Peyer's patch (tissue), 4 donors: ENCODE data around the gene PIP5K1C.

ENCODE experiments used
- POLR2A ChIP-seq, 2 donors: fragments of 450-650 bp; IDR thresholded peaks; one replicate each; pipeline ENCODE4 v1.5.1; 2017; ENCODE audit warnings: antibody characterized with exemption in 2 of 2, mild to moderate bottlenecking in 2 of 2, moderate library complexity in 2 of 2
- TF ChIP-seq, protein P1 (sequence below), 6 experiments: fragments of 450-650 bp in 4 of 6; fragments of 200-600 bp in 2 of 6; sonication (generic) in 1 of 6; IDR thresholded peaks; one replicate each; pipeline ENCODE4 v1.5.1; 2017 to 2019; ENCODE audit warnings: antibody characterized with exemption in 6 of 6, mild to moderate bottlenecking in 3 of 6, moderate library complexity in 1 of 6

DNA sequence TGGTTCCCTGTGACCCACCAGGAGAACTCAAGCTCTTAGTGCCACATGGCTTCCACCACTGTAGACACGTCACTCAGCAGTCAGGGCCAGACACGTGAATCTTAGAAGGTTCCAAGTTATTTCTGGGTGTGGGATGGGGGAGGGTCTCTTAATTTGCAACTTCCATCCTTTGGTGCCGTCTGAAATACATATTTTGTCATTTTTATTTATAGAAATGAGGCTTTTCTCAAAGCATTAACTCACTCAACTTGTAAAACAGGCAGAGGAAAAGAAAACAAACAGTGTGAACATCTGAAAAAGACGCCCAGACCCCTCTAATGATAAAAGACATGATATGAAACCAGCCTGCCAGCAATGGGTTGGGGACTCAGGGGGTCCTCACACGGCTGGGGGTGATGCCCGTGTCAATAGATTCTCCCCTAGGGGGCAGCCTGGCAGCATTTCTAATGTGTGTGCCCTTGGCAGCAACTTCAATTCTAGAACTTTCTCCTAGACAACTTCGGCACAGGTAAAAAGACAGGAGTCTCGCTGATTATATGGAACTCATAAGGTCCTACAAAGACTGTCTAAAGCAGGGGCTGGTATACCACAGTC is 15.4 kb downstream of the PIP5K1C start:
- TF ChIP-seq, protein P1, sequence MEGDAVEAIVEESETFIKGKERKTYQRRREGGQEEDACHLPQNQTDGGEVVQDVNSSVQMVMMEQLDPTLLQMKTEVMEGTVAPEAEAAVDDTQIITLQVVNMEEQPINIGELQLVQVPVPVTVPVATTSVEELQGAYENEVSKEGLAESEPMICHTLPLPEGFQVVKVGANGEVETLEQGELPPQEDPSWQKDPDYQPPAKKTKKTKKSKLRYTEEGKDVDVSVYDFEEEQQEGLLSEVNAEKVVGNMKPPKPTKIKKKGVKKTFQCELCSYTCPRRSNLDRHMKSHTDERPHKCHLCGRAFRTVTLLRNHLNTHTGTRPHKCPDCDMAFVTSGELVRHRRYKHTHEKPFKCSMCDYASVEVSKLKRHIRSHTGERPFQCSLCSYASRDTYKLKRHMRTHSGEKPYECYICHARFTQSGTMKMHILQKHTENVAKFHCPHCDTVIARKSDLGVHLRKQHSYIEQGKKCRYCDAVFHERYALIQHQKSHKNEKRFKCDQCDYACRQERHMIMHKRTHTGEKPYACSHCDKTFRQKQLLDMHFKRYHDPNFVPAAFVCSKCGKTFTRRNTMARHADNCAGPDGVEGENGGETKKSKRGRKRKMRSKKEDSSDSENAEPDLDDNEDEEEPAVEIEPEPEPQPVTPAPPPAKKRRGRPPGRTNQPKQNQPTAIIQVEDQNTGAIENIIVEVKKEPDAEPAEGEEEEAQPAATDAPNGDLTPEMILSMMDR (IDR thresholded peaks at IDR 0.05): no peak
- no peak for TF ChIP-seq POLR2A (IDR thresholded peaks at IDR 0.05)
